ENCODE measurements around the gene TBC1D5. TPM values are rescaled to one million over a fixed set of nuclear protein-coding genes. Genes with fewer than 3 reads are reported as not detected.
"Not testable (repeated sequence)": the region's sequence is repeated elsewhere in the genome, so short reads cannot be mapped to it uniquely, and the experiment has no call there.

Gene TBC1D5
- total RNA-seq, 1 experiment from 2014 or later, result 43.3 TPM

GRCh38 chr3:17664923-17665322 is 77.5 kb downstream of the TBC1D5 start:
- no peak overlapping the region for H3K4me3 Mint-ChIP-seq (ENCODE audit: unreplicated experiment)
- no TSS peak for BruUV-seq (replicated peaks)
- intact Hi-C loops (cut with micrococcal nuclease), result no loop called here
- H3K36me3 Mint-ChIP-seq (ENCODE audit: insufficient read depth, unreplicated experiment), result no peaks in the 10 kb centered on the region
- H3K27ac Mint-ChIP-seq (ENCODE audit: low read depth, unreplicated experiment), result no peak overlapping the region
- POLR2A ChIA-PET, result interaction anchor here (0.6 kb wide), 1 partner anchor 110 kb away, joined by 4 read pairs; no protein-coding TSS in a partner anchor
- CTCF ChIA-PET, result interaction anchor here (0.6 to 0.8 kb wide), 2 partner anchors 20 to 811 kb away, joined by 3 read pairs; no protein-coding TSS in a partner anchor
- no peaks in the 10 kb centered on the region for H3K4me1 Mint-ChIP-seq (ENCODE audit: insufficient read depth, unreplicated experiment)
- no peaks in the 10 kb centered on the region for H3K9me3 Mint-ChIP-seq (ENCODE audit: unreplicated experiment)
- no peak for DNase-seq (ENCODE audit: unreplicated experiment)
- TF ChIP-seq, protein P1, sequence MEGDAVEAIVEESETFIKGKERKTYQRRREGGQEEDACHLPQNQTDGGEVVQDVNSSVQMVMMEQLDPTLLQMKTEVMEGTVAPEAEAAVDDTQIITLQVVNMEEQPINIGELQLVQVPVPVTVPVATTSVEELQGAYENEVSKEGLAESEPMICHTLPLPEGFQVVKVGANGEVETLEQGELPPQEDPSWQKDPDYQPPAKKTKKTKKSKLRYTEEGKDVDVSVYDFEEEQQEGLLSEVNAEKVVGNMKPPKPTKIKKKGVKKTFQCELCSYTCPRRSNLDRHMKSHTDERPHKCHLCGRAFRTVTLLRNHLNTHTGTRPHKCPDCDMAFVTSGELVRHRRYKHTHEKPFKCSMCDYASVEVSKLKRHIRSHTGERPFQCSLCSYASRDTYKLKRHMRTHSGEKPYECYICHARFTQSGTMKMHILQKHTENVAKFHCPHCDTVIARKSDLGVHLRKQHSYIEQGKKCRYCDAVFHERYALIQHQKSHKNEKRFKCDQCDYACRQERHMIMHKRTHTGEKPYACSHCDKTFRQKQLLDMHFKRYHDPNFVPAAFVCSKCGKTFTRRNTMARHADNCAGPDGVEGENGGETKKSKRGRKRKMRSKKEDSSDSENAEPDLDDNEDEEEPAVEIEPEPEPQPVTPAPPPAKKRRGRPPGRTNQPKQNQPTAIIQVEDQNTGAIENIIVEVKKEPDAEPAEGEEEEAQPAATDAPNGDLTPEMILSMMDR (IDR thresholded peaks at IDR 0.05; ENCODE audit: unreplicated experiment), result no peak
- H3K27me3 Mint-ChIP-seq (ENCODE audit: insufficient read depth, unreplicated experiment), result no peaks in the 10 kb centered on the region

GRCh38 chr3:17656264-17656663 is 86.2 kb downstream of the TBC1D5 start:
- CTCF ChIA-PET, result no interaction called here
- H3K27ac Mint-ChIP-seq (ENCODE audit: low read depth, unreplicated experiment), result no peak overlapping the region
- BruUV-seq (replicated peaks), result no TSS peak

GRCh38 chr3:17655743-17656142 is 86.7 kb downstream of the TBC1D5 start:
- POLR2A ChIA-PET, result interaction anchor here (0.9 kb wide), 1 partner anchor 225 kb away, joined by 3 read pairs; no protein-coding TSS in a partner anchor
- CTCF ChIA-PET, result interaction anchor here (0.6 kb wide), 1 partner anchor 30 kb away, joined by 3 read pairs; no protein-coding TSS in a partner anchor
- no TSS peak for BruUV-seq (replicated peaks)
- Mint-ChIP-seq H3K27me3 (ENCODE audit: insufficient read depth, unreplicated experiment) (no peaks in the 10 kb centered on the region), H3K9me3 (ENCODE audit: unreplicated experiment) (no peaks in the 10 kb centered on the region), H3K27ac (ENCODE audit: low read depth, unreplicated experiment) (no peak overlapping the region), H3K4me3 (ENCODE audit: unreplicated experiment) (no peak overlapping the region), H3K4me1 (ENCODE audit: insufficient read depth, unreplicated experiment) (peaks cover 5% of the 10 kb centered on the region), H3K36me3 (ENCODE audit: insufficient read depth, unreplicated experiment) (no peaks in the 10 kb centered on the region)
- no peak for DNase-seq (ENCODE audit: unreplicated experiment)
- TF ChIP-seq, protein P1 (IDR thresholded peaks at IDR 0.05; ENCODE audit: unreplicated experiment), result no peak
- intact Hi-C loops (cut with micrococcal nuclease), result no loop called here

More at GRCh38 chr3:17656264-17656663, 86.2 kb downstream of the TBC1D5 start:
- H3K36me3 Mint-ChIP-seq (ENCODE audit: insufficient read depth, unreplicated experiment), result no peaks in the 10 kb centered on the region
- H3K27me3 Mint-ChIP-seq (ENCODE audit: insufficient read depth, unreplicated experiment), result no peaks in the 10 kb centered on the region
- H3K4me3 Mint-ChIP-seq (ENCODE audit: unreplicated experiment), result no peak overlapping the region
- intact Hi-C loops (cut with micrococcal nuclease), result no loop called here
- no peaks in the 10 kb centered on the region for H3K9me3 Mint-ChIP-seq (ENCODE audit: unreplicated experiment)
- DNase-seq (ENCODE audit: unreplicated experiment), result no peak
- peaks cover 5% of the 10 kb centered on the region for H3K4me1 Mint-ChIP-seq (ENCODE audit: insufficient read depth, unreplicated experiment)
- TF ChIP-seq, protein P1 (IDR thresholded peaks at IDR 0.05; ENCODE audit: unreplicated experiment), result no peak
- POLR2A ChIA-PET, result interaction anchor here (0.9 kb wide), 1 partner anchor 225 kb away, joined by 3 read pairs; no protein-coding TSS in a partner anchor

- BruUV-seq (replicated peaks); DNase-seq (ENCODE audit: unreplicated experiment); H3K4me1 Mint-ChIP-seq (ENCODE audit: insufficient read depth, unreplicated experiment); POLR2A ChIA-PET; H3K27me3 Mint-ChIP-seq (ENCODE audit: insufficient read depth, unreplicated experiment); H3K4me3 Mint-ChIP-seq (ENCODE audit: unreplicated experiment); H3K9me3 Mint-ChIP-seq (ENCODE audit: unreplicated experiment); CTCF ChIA-PET; H3K27ac Mint-ChIP-seq (ENCODE audit: low read depth, unreplicated experiment); H3K36me3 Mint-ChIP-seq (ENCODE audit: insufficient read depth, unreplicated experiment); intact Hi-C loops (cut with micrococcal nuclease): not testable (repeated sequence)
Observed at GRCh38 chr3:17649748-17650147, 92.7 kb downstream of the TBC1D5 start.

- BruUV-seq (replicated peaks); H3K27me3 Mint-ChIP-seq (ENCODE audit: insufficient read depth, unreplicated experiment); DNase-seq (ENCODE audit: unreplicated experiment); H3K27ac Mint-ChIP-seq (ENCODE audit: low read depth, unreplicated experiment); H3K9me3 Mint-ChIP-seq (ENCODE audit: unreplicated experiment); CTCF ChIA-PET; H3K4me3 Mint-ChIP-seq (ENCODE audit: unreplicated experiment); POLR2A ChIA-PET; H3K36me3 Mint-ChIP-seq (ENCODE audit: insufficient read depth, unreplicated experiment); H3K4me1 Mint-ChIP-seq (ENCODE audit: insufficient read depth, unreplicated experiment); intact Hi-C loops (cut with micrococcal nuclease): not testable (repeated sequence)
Observed at GRCh38 chr3:17648630-17649355, 93.6 kb downstream of the TBC1D5 start.
